HEK293 (cell line): ENCODE data around the gene PCDHGC5.

Experiments
- CTCF ChIA-PET: fragments of 350-600 bp; formaldehyde crosslinking; extraction: SDS; loops from one replicate; lab custom pipeline; 2021; ENCODE audit warnings: antibody characterized with exemption; lab: Yijun Ruan, JAX
- POLR2A ChIA-PET: fragments of 300-600 bp; formaldehyde crosslinking; extraction: SDS; loops from one replicate; lab custom pipeline; 2020; ENCODE audit warnings: antibody characterized with exemption, inconsistent platforms; lab: Yijun Ruan, JAX
- H3K27ac ChIP-seq: fragments of 200-500 bp; sonication (Bioruptor generic); 2 replicates; pipeline ENCODE4 v1.5.1; 2014; ENCODE audit warnings: low read depth, low read length, control low read depth, inconsistent platforms; ENCODE audit errors: extremely low read depth
- H3K36me3 ChIP-seq, 2 experiments: fragments of 200-500 bp in 1 of 2; sonication (Bioruptor generic) in 1 of 2; 1 replicate in 1 of 2; 2 replicates in 1 of 2; pipeline ENCODE4 v1.5.1; 2014 to 2017; ENCODE audit warnings: inconsistent platforms in 2 of 2, low read length in 2 of 2; ENCODE audit not compliant: control insufficient read depth in 2 of 2, insufficient read depth in 1 of 2
- H3K4me1 ChIP-seq: fragments of 200-500 bp; sonication (Bioruptor generic); 2 replicates; pipeline ENCODE4 v1.5.1; 2014; ENCODE audit warnings: mild to moderate bottlenecking, low read length, inconsistent platforms; ENCODE audit not compliant: control insufficient read depth, insufficient read depth
- H3K4me3 ChIP-seq: 2 replicates; pipeline ENCODE4 v1.5.1; 2011; ENCODE audit warnings: low read depth, mild to moderate bottlenecking, control low read depth, low read length, moderate library complexity
- H3K9me3 ChIP-seq: fragments of 200-500 bp; sonication (Bioruptor generic); 2 replicates; pipeline ENCODE4 v1.5.1; 2014; ENCODE audit warnings: low read depth, low read length, inconsistent platforms; ENCODE audit not compliant: control insufficient read depth, insufficient read depth
- EGR2 ChIP-seq: fragments of 450-650 bp; formaldehyde crosslinking; IDR thresholded peaks from 2 replicates; pipeline ENCODE4 v1.5.1; 2016; ENCODE audit warnings: low read depth, missing biosample characterization, missing genetic modification characterization
- KLF16 ChIP-seq: fragments of 450-650 bp; formaldehyde crosslinking; IDR thresholded peaks from 2 replicates; pipeline ENCODE4 v1.5.1; 2017; ENCODE audit warnings: missing biosample characterization, missing genetic modification characterization
- SCRT1 ChIP-seq: fragments of 450-650 bp; formaldehyde crosslinking; IDR thresholded peaks from 2 replicates; pipeline ENCODE4 v1.5.1; 2016; ENCODE audit warnings: missing biosample characterization, missing genetic modification characterization, borderline replicate concordance
- ZFP41 ChIP-seq: fragments of 450-650 bp; formaldehyde crosslinking; IDR thresholded peaks from 2 replicates; pipeline ENCODE4 v1.5.1; 2016; ENCODE audit warnings: missing biosample characterization, missing genetic modification characterization, borderline replicate concordance
- ZNF155 ChIP-seq: fragments of 450-650 bp; formaldehyde crosslinking; IDR thresholded peaks from 2 replicates; pipeline ENCODE4 v1.5.1; 2016; ENCODE audit warnings: missing biosample characterization, missing genetic modification characterization
- ZNF423 ChIP-seq: fragments of 450-650 bp; formaldehyde crosslinking; IDR thresholded peaks from 2 replicates; pipeline ENCODE4 v1.5.1; 2016; ENCODE audit warnings: missing biosample characterization, missing genetic modification characterization
- ZNF585B ChIP-seq: fragments of 450-650 bp; formaldehyde crosslinking; IDR thresholded peaks from 2 replicates; pipeline ENCODE4 v1.5.1; 2016; ENCODE audit warnings: missing biosample characterization, missing genetic modification characterization
- ZNF600 ChIP-seq: fragments of 450-650 bp; formaldehyde crosslinking; IDR thresholded peaks from 2 replicates; pipeline ENCODE4 v1.5.1; 2016; ENCODE audit warnings: missing biosample characterization, missing genetic modification characterization
- ZNF670 ChIP-seq: fragments of 450-650 bp; formaldehyde crosslinking; IDR thresholded peaks from 2 replicates; pipeline ENCODE4 v1.5.1; 2016; ENCODE audit warnings: missing biosample characterization, missing genetic modification characterization, low read depth
- ZNF76 ChIP-seq: fragments of 450-650 bp; formaldehyde crosslinking; IDR thresholded peaks from 2 replicates; pipeline ENCODE4; 2016; ENCODE audit warnings: low read depth, missing biosample characterization, missing genetic modification characterization, borderline replicate concordance
- ZNF776 ChIP-seq: fragments of 450-650 bp; formaldehyde crosslinking; IDR thresholded peaks from 2 replicates; pipeline ENCODE4 v1.5.0; 2017; ENCODE audit warnings: missing biosample characterization, missing genetic modification characterization, borderline replicate concordance
- ZNF791 ChIP-seq: fragments of 450-650 bp; formaldehyde crosslinking; IDR thresholded peaks from 2 replicates; pipeline ENCODE4 v1.5.1; 2016; ENCODE audit warnings: missing biosample characterization, missing genetic modification characterization
- ZNF837 ChIP-seq: fragments of 450-650 bp; formaldehyde crosslinking; IDR thresholded peaks from 2 replicates; pipeline ENCODE4 v1.5.1; 2016; ENCODE audit warnings: missing biosample characterization, missing genetic modification characterization
- ZSCAN23 ChIP-seq: fragments of 450-650 bp; formaldehyde crosslinking; IDR thresholded peaks from 2 replicates; pipeline ENCODE4 v1.5.1; 2016; ENCODE audit warnings: missing biosample characterization, missing genetic modification characterization
- TF ChIP-seq, protein P1 (sequence below): fragments of 450-650 bp; formaldehyde crosslinking; IDR thresholded peaks from 2 replicates; pipeline ENCODE4 v1.5.1; 2016; ENCODE audit warnings: missing biosample characterization, missing genetic modification characterization, borderline replicate concordance
- TF ChIP-seq, protein P2 (sequence below): fragments of 450-650 bp; formaldehyde crosslinking; IDR thresholded peaks from 2 replicates; pipeline ENCODE4 v1.5.1; 2016; ENCODE audit warnings: missing biosample characterization, missing genetic modification characterization
- TF ChIP-seq, protein P3 (sequence below): fragments of 450-650 bp; formaldehyde crosslinking; IDR thresholded peaks from 2 replicates; pipeline ENCODE4 v1.5.1; 2016; ENCODE audit warnings: missing biosample characterization, missing genetic modification characterization
- TF ChIP-seq, protein P4 (sequence below): fragments of 450-650 bp; formaldehyde crosslinking; IDR thresholded peaks from 2 replicates; pipeline ENCODE4 v1.5.1; 2016; ENCODE audit warnings: missing biosample characterization, missing genetic modification characterization
- TF ChIP-seq, protein P5 (sequence below): fragments of 450-650 bp; formaldehyde crosslinking; IDR thresholded peaks from 2 replicates; pipeline ENCODE4; 2016; ENCODE audit warnings: missing biosample characterization, missing genetic modification characterization
- TF ChIP-seq, protein P6 (sequence below): fragments of 450-650 bp; formaldehyde crosslinking; IDR thresholded peaks from 2 replicates; pipeline ENCODE4 v1.5.1; 2016; ENCODE audit warnings: missing biosample characterization, missing genetic modification characterization

PCDHGC5 gene

DNA sequence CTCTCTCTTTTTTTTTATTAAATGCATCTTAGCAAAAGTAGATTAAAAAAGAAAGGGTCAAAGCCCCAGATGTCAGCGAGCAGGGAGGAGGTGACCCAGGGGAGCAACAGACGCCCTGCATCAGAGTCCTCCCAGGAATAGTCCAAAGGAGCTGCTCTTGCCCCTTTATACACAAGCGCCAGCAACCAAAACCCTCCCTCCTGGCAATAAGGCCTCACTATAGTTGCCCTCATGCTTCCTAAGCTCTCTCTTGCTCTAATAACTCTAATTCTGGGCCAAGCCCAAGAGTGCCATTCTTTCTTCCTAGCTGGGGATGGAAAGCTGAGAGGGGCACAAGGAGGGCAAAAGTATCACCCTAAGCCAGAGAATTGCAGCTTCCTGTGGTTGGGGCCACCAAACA lies 26.3 kb downstream of the PCDHGC5 start:
- no peaks in the 10 kb centered on the region for H3K9me3 ChIP-seq
- TF ChIP-seq, protein P1, sequence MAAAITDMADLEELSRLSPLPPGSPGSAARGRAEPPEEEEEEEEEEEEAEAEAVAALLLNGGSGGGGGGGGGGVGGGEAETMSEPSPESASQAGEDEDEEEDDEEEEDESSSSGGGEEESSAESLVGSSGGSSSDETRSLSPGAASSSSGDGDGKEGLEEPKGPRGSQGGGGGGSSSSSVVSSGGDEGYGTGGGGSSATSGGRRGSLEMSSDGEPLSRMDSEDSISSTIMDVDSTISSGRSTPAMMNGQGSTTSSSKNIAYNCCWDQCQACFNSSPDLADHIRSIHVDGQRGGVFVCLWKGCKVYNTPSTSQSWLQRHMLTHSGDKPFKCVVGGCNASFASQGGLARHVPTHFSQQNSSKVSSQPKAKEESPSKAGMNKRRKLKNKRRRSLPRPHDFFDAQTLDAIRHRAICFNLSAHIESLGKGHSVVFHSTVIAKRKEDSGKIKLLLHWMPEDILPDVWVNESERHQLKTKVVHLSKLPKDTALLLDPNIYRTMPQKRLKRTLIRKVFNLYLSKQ (tag by site-specific recombination) = no peak
- no peak for TF ChIP-seq ZNF76 (tag by site-specific recombination)
- no peak for TF ChIP-seq ZNF776
- TF ChIP-seq, protein P2, sequence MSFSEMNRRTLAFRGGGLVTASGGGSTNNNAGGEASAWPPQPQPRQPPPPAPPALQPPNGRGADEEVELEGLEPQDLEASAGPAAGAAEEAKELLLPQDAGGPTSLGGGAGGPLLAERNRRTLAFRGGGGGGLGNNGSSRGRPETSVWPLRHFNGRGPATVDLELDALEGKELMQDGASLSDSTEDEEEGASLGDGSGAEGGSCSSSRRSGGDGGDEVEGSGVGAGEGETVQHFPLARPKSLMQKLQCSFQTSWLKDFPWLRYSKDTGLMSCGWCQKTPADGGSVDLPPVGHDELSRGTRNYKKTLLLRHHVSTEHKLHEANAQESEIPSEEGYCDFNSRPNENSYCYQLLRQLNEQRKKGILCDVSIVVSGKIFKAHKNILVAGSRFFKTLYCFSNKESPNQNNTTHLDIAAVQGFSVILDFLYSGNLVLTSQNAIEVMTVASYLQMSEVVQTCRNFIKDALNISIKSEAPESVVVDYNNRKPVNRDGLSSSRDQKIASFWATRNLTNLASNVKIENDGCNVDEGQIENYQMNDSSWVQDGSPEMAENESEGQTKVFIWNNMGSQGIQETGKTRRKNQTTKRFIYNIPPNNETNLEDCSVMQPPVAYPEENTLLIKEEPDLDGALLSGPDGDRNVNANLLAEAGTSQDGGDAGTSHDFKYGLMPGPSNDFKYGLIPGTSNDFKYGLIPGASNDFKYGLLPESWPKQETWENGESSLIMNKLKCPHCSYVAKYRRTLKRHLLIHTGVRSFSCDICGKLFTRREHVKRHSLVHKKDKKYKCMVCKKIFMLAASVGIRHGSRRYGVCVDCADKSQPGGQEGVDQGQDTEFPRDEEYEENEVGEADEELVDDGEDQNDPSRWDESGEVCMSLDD (tag by site-specific recombination) = no peak
- TF ChIP-seq ZNF791 (tag by site-specific recombination) = no peak
- no peak for TF ChIP-seq ZSCAN23 (tag by site-specific recombination)
- no peak for TF ChIP-seq ZNF837 (tag by site-specific recombination)
- no peak for TF ChIP-seq ZNF585B (tag by site-specific recombination)
- TF ChIP-seq, protein P3, sequence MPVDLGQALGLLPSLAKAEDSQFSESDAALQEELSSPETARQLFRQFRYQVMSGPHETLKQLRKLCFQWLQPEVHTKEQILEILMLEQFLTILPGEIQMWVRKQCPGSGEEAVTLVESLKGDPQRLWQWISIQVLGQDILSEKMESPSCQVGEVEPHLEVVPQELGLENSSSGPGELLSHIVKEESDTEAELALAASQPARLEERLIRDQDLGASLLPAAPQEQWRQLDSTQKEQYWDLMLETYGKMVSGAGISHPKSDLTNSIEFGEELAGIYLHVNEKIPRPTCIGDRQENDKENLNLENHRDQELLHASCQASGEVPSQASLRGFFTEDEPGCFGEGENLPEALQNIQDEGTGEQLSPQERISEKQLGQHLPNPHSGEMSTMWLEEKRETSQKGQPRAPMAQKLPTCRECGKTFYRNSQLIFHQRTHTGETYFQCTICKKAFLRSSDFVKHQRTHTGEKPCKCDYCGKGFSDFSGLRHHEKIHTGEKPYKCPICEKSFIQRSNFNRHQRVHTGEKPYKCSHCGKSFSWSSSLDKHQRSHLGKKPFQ (tag by site-specific recombination) = no peak
- no peak for TF ChIP-seq EGR2
- TF ChIP-seq ZNF670 (tag by site-specific recombination) = no peak
- TF ChIP-seq ZNF423 (tag by site-specific recombination) = no peak
- no peak for TF ChIP-seq SCRT1 (tag by site-specific recombination)
- TF ChIP-seq, protein P4, sequence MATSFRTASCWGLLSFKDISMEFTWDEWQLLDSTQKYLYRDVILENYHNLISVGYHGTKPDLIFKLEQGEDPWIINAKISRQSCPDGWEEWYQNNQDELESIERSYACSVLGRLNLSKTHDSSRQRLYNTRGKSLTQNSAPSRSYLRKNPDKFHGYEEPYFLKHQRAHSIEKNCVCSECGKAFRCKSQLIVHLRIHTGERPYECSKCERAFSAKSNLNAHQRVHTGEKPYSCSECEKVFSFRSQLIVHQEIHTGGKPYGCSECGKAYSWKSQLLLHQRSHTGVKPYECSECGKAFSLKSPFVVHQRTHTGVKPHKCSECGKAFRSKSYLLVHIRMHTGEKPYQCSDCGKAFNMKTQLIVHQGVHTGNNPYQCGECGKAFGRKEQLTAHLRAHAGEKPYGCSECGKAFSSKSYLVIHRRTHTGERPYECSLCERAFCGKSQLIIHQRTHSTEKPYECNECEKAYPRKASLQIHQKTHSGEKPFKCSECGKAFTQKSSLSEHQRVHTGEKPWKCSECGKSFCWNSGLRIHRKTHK = no peak
- no peak for TF ChIP-seq KLF16 (tag by site-specific recombination)
- TF ChIP-seq, protein P5, sequence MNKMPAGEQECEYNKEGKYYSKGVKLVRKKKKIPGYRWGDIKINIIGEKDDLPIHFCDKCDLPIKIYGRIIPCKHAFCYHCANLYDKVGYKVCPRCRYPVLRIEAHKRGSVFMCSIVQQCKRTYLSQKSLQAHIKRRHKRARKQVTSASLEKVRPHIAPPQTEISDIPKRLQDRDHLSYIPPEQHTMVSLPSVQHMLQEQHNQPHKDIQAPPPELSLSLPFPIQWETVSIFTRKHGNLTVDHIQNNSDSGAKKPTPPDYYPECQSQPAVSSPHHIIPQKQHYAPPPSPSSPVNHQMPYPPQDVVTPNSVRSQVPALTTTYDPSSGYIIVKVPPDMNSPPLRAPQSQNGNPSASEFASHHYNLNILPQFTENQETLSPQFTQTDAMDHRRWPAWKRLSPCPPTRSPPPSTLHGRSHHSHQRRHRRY (tag by site-specific recombination) = no peak
- no peak for TF ChIP-seq ZNF155 (tag by site-specific recombination)
- no peak for TF ChIP-seq ZFP41 (tag by site-specific recombination)
- TF ChIP-seq ZNF600 (tag by site-specific recombination) = no peak
- TF ChIP-seq, protein P6, sequence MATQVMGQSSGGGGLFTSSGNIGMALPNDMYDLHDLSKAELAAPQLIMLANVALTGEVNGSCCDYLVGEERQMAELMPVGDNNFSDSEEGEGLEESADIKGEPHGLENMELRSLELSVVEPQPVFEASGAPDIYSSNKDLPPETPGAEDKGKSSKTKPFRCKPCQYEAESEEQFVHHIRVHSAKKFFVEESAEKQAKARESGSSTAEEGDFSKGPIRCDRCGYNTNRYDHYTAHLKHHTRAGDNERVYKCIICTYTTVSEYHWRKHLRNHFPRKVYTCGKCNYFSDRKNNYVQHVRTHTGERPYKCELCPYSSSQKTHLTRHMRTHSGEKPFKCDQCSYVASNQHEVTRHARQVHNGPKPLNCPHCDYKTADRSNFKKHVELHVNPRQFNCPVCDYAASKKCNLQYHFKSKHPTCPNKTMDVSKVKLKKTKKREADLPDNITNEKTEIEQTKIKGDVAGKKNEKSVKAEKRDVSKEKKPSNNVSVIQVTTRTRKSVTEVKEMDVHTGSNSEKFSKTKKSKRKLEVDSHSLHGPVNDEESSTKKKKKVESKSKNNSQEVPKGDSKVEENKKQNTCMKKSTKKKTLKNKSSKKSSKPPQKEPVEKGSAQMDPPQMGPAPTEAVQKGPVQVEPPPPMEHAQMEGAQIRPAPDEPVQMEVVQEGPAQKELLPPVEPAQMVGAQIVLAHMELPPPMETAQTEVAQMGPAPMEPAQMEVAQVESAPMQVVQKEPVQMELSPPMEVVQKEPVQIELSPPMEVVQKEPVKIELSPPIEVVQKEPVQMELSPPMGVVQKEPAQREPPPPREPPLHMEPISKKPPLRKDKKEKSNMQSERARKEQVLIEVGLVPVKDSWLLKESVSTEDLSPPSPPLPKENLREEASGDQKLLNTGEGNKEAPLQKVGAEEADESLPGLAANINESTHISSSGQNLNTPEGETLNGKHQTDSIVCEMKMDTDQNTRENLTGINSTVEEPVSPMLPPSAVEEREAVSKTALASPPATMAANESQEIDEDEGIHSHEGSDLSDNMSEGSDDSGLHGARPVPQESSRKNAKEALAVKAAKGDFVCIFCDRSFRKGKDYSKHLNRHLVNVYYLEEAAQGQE (tag by site-specific recombination) = no peak
- no peak overlapping the region for H3K4me3 ChIP-seq
- no peaks in the 10 kb centered on the region; the same call in 1 of the 2 replicates for H3K4me1 ChIP-seq
- no peak overlapping the region for H3K27ac ChIP-seq
- H3K36me3 ChIP-seq = peaks cover 5 to 63% of the 10 kb centered on the region in 2 experiments
- ChIA-PET POLR2A (interaction anchor here (2.3 kb wide), 1 partner anchor 39 kb away, joined by 7 read pairs; no protein-coding TSS in a partner anchor), CTCF (interaction anchor here (0.6 to 5.8 kb wide), 11 partner anchors 8 to 359 kb away, joined by 3 to 67 read pairs (median 3); partner anchors contain the start of genes PCDHGA10, PCDHGA11 and PCDHGC3)
